ENCODE results near the gene ADM.
A peak's percentile ranks its signal among the peaks of the same experiment; 100 is the strongest.

The ADM gene

DNA sequence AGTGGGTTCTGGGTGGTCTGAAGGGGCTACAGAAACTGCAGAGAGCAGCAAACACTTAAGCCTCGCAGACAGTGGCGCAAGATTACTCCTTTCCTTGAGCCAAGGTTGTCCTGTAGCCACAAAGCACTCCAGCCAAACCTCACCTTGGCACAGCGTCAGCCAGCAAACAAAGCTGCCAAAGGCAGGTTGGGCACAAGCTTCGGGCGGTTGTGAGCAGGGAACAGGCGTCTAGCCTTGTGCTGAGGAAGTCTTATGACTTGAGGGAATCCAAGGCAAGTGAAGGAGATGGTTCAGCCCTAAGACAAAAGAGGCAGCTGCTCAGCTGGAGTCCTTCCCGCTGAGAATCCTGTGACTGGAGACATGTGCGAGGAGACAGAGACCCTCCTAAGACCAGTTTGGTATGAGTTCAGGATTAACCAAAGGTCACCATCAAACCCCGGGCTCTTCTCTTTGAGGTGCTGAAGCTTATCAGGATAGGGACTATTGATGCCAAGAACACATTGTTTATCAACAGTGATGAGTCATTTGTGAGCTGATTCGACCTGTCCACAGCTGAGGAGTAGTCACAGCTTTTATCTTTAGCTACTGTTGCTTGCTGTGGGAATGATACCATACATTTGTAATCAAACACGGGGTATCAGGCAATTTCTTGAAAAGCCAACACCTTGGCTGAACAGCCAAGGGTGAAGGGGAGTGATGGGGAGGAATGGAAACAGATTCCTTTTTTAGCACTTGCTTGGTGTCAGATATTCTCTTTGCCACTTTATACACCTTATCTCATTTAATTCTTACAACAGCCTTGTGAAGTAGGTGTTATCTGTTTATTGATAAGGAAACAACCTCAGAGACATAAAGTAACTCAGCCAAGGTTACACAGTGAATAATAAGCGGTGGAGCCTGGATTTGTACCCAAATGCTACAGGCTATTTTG lies 4.6 kb downstream of the ADM start:
- H3K27me3 Mint-ChIP-seq: peaks cover 25% of the 10 kb centered on the region
- intact Hi-C loops (cut with micrococcal nuclease): loop anchor here (5.0 kb wide), 3 partner anchors 428 to 552 kb away; no protein-coding TSS in a partner anchor
- no peak overlapping the region for H3K4me3 Mint-ChIP-seq
- H3K36me3 Mint-ChIP-seq (ENCODE audit: low read depth): peaks cover 15% of the 10 kb centered on the region
- H3K27ac Mint-ChIP-seq: no peak overlapping the region
- H3K4me1 Mint-ChIP-seq (ENCODE audit: low read depth): peaks cover 47% of the 10 kb centered on the region
- peaks cover 5% of the 10 kb centered on the region for H3K9me3 Mint-ChIP-seq

DNA sequence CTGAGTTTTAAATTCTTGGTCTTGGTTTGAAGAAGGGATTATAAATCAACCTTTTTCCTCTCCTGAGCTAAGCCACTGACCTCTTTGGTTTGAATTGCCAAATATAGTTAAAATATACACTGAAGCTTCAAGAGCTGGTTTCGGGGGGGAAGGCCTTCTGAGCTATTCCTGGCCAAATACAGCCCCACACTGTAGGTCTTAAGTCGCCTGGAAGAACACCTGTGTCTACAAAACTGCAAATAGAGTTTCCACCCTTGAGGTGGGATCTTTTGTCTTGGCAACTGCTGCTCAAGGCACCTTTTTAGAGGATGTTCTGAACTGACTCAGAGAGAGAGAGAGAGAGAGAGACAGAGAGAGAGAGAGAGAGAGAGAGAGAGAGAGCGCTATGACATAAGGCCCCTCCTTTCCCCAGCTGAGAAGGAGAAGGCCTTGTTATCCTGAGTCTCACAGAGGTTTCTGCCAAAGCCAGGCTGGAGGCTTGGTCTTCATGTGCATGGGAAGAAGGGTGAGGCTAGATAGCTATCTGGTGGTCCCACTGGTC lies 5.5 kb downstream of the ADM start:
- intact Hi-C loops (cut with micrococcal nuclease): no loop called here
- Mint-ChIP-seq H3K27me3 (peaks cover 25% of the 10 kb centered on the region), H3K9me3 (peaks cover 5% of the 10 kb centered on the region), H3K4me1 (ENCODE audit: low read depth) (peaks cover 44% of the 10 kb centered on the region), H3K27ac (no peak overlapping the region), H3K4me3 (no peak overlapping the region), H3K36me3 (ENCODE audit: low read depth) (peaks cover 12% of the 10 kb centered on the region)

DNA sequence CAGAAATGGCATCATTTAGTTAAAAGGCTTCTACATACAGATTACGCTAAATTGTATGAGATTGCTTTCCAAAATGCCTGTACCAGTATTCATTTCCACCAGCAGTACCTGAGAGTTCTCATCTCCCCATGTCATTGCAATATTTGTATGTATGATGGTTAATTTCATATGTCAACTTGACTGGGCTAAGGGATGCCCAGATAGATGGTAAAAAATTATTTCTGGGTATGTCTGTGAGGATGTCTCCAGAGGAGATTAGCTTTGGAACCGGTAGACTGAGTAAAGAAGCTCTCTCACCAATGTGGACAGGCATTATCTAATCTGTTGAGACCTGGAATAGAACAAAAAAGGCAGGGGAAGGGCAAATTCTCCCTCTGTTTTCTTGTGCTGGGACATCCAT lies 6.9 kb downstream of the ADM start:
- Mint-ChIP-seq H3K9me3 (peaks cover 5% of the 10 kb centered on the region), H3K4me3 (no peak overlapping the region), H3K27me3 (peaks cover 12% of the 10 kb centered on the region), H3K36me3 (ENCODE audit: low read depth) (peaks cover under 1% of the 10 kb centered on the region), H3K27ac (no peak overlapping the region), H3K4me1 (ENCODE audit: low read depth) (peaks cover 30% of the 10 kb centered on the region)
- intact Hi-C loops (cut with micrococcal nuclease): no loop called here

DNA sequence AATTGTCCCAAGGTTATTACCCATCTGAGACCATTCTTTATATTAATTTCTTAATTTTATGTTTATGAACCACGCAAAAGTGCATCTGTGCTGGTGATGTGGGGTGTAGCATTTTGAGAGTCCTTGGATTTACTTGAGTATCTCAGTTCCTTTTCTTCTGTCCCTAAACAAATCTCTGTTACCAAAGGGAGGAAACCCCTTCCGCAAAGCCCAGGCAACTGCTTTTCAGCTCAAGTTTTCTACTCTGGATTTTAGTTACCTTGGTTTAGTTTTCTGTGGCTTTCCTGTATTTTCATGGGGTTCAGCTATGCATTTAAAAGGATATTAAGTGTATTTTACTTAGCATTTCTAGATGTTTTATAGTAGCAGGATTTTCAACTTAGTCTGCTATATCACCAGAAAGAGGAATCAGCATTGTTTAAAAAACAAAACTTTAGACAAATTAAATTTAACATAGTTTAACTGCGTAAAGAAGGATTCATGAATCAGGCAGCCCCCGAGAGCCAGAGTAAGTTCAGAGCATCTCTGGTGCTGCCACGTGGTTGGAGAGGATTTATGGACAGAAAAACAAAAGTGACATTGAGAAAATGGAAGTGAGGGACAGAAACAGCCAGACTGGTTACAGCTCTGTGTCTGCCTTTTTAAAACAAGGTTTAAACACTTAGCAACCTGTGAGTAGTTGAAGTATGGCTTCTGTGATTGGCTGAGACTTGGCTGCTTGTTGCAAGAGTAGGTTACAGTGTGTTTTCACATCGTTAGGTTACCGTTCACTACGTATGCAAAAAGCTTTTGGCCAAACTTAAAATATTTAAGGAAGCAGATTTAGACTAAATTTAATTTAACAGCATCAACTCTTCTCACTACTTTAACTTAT lies 9.6 kb downstream of the ADM start:
- no peaks in the 10 kb centered on the region for H3K27me3 Mint-ChIP-seq
- H3K9me3 Mint-ChIP-seq: peaks cover 5% of the 10 kb centered on the region
- H3K27ac Mint-ChIP-seq: no peak overlapping the region
- H3K4me3 Mint-ChIP-seq: peak overlapping the region; percentile 7
- H3K36me3 Mint-ChIP-seq (ENCODE audit: low read depth): no peaks in the 10 kb centered on the region
- intact Hi-C loops (cut with micrococcal nuclease): no loop called here
- peaks cover 6% of the 10 kb centered on the region for H3K4me1 Mint-ChIP-seq (ENCODE audit: low read depth)

DNA sequence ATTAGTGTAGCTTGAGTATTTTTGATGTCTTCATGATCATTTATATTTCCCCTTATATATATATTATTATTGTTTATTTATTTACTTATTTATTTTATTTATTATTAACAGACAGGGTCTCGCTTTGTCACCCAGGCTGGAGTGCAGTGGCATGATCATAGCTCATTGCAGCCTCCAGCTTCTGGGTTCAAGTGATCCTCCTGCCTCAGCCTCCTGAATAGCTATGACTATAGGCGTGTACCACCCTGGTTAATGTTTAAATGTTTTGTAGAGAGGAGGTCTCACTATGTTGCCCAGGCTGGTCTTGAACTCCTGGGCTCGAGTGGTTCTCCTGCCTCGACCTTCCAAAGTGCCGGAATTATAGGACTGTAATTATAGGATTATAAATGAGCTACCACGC lies 10.2 kb downstream of the ADM start:
- H3K9me3 Mint-ChIP-seq: peaks cover 5% of the 10 kb centered on the region
- H3K4me3 Mint-ChIP-seq: no peak overlapping the region
- H3K4me1 Mint-ChIP-seq (ENCODE audit: low read depth): peaks cover 12% of the 10 kb centered on the region
- intact Hi-C loops (cut with micrococcal nuclease): no loop called here
- no peaks in the 10 kb centered on the region for H3K36me3 Mint-ChIP-seq (ENCODE audit: low read depth)
- no peak overlapping the region for H3K27ac Mint-ChIP-seq
- H3K27me3 Mint-ChIP-seq: no peaks in the 10 kb centered on the region

DNA sequence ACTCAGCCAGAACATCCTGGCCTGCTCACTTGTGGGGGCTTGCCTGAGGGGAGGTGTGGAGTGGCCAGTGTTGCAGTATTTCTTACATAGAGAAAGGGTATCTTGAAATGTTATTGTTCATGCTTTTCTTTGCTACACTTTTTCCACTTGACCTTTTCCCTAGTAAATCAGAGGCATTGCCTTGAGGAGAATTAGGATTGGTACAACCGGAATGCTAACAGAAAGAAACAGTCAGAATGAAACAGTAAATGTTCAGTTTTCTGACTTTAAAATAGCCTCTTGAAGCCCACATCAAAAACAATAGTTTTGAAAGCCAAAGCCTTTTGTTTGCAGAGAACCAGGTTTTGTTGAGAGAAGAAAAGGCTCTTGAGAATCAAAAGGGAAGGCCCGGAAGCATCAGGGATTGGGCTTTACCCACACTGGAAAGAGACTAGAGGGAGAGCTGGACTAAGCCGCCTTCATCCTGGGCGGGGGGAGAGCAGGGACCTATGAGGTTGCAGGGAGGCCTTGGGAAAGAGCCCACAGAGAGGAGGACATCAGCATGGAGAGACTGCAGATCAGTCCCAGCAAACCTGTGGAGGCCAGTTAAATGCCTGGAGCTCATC lies 12.4 kb downstream of the ADM start:
- Mint-ChIP-seq H3K36me3 (ENCODE audit: low read depth) (no peaks in the 10 kb centered on the region), H3K4me1 (ENCODE audit: low read depth) (peaks cover 12% of the 10 kb centered on the region), H3K27ac (no peak overlapping the region), H3K4me3 (no peak overlapping the region), H3K27me3 (no peaks in the 10 kb centered on the region), H3K9me3 (peaks cover 5% of the 10 kb centered on the region)
- intact Hi-C loops (cut with micrococcal nuclease): no loop called here

DNA sequence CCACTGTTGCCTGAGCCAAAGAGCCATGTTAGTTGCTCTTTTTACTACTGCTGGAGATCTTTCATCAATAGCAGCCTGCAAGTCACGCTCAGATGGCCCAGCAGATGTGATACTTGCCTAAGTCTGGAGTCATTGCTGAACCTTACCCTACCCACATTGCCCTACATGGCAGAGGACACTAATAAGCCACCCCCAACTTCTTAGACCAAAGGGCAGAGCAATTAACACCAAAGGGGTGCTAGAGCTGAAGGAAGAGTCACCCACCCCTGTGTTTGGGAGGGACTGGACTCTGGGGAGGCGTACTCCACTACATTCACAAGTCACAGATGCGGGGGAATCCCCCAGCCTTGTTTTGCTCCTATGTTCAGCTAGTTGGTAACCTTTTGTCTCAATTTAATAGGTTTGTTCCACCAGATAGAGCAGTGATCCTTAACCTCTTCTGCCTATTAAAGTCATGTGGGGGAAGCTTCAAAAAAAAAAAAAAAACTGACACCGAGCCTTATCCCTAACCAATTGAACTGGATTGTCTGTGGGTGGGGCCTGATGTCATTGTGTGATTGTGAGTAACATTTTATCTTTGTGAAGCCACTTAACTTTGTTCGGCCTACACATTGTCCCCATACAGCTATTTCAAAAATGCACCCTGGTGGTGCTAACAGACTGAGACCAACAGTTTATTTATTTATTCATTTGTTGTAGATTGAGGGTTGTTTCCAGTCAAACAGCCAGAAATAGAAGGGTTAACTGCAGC lies 13.1 kb downstream of the ADM start:
- Mint-ChIP-seq H3K36me3 (ENCODE audit: low read depth) (no peaks in the 10 kb centered on the region), H3K9me3 (peaks cover 5% of the 10 kb centered on the region), H3K4me3 (no peak overlapping the region), H3K4me1 (ENCODE audit: low read depth) (peaks cover 15% of the 10 kb centered on the region), H3K27me3 (no peaks in the 10 kb centered on the region), H3K27ac (no peak overlapping the region)
- intact Hi-C loops (cut with micrococcal nuclease): no loop called here

DNA sequence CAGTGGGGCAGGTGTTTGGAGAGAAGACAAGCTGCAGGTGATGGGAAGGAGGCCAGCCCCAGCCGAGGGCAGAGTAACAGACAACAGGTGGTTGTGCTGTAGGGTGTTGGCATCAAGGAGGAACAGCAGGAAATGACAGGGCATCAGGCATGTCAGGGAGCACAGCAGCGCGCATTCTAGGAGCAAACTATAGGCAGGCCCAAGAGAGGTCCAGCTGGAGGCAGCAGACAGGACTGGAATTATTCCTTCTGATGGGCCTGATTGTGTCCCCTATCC lies 13.6 kb downstream of the ADM start:
- intact Hi-C loops (cut with micrococcal nuclease): no loop called here
- H3K4me1 Mint-ChIP-seq (ENCODE audit: low read depth): peaks cover 21% of the 10 kb centered on the region
- H3K27me3 Mint-ChIP-seq: peaks cover 2% of the 10 kb centered on the region
- H3K27ac Mint-ChIP-seq: no peak overlapping the region
- H3K9me3 Mint-ChIP-seq: peaks cover 5% of the 10 kb centered on the region
- no peak overlapping the region for H3K4me3 Mint-ChIP-seq
- no peaks in the 10 kb centered on the region for H3K36me3 Mint-ChIP-seq (ENCODE audit: low read depth)

DNA sequence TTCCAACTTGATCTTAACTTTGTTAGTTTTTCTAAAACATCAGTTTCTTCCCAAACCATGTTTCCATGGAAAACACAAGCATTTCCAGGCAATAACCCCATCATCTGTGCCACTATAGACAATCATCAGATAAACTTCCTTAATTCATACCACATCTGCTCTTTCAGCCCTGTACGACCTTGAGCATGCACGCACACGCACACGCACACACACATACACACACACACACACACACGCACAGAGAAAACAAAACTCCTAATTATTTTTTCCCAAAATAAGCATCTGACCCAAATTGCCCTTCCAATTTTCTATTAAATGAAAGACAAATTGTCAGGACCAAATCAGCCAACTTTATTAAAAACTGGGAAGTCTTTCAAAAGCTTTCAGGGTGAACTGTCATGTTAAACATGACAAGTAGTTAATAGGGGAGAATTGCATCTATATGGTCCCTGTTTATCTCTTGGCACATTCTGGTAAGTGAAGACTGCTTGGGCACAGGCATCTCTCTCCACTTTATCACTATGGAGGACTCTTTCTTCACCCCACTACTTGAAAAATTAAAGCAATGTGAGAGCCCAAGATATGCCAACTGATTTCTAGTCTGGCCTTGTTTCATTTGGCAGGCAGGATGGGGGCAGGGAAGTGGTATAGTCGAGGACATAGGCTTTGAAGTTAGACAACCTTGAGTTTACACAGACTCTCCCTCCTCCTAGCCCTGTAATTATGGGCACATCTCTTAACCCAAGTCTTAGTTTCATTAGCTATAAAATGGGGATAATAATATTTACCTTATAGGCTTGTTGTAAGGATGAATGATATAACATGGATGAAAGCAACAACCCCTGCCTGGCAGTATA lies 15.1 kb downstream of the ADM start:
- intact Hi-C loops (cut with micrococcal nuclease): loop anchor here (5.0 kb wide), 1 partner anchor 458 kb away; no protein-coding TSS in a partner anchor
- Mint-ChIP-seq H3K9me3 (no peaks in the 10 kb centered on the region), H3K27me3 (peaks cover 6% of the 10 kb centered on the region), H3K27ac (no peak overlapping the region), H3K4me3 (no peak overlapping the region), H3K4me1 (ENCODE audit: low read depth) (peaks cover 15% of the 10 kb centered on the region), H3K36me3 (ENCODE audit: low read depth) (no peaks in the 10 kb centered on the region)

DNA sequence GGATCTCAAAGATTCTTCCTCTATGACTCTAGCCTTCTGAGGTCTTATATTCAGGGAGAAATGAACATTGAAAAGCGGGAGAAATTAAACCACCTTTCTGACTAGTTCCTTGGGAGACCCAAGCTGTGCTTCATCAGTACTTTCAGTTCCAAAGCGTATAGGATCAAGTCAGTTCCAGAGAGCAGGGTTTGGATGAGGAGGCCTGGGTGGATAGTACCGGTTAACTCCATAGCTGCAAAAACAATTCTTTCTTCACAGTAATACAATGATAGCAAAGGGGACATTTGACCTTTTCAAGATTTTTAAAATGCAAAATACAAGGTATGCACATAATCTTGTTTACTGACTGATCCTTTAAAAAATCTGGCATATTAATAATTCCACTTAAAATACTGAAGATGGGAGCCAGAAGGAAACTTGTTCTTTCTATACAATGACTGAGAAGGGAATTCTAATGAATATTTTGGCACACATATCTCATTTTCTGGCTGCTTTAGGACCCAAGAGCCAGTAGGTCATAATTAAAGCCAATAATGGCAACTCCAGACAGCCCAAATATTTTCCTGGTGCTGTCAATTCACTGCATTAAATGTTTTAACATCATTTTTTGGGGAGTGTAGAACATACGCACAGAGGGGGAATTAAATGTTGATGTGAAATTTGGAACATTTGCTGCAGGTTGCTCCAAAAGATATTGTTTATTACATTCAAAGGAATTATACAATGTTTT lies 16.0 kb downstream of the ADM start:
- H3K27ac Mint-ChIP-seq: no peak overlapping the region

DNA sequence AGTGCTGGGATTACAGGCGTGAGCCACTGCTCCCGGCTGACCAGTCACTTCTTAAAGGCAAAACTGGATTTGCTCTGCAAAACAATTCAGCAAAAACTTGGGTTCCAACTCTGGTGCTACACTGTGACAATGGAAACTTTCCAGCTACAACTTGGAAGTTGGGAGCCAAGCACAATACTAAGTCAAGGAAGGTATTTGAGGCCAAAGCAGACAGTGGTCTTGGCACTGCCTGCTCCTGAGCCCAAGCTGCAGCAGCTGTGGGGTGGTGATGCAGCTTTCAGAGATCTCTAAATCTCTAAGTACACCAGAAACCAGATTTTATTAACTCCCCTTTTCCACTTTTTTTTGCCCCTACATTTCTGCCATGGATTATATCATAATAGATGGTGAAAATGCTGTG lies 17.5 kb downstream of the ADM start:
- H3K4me1 Mint-ChIP-seq (ENCODE audit: low read depth): peaks cover 22% of the 10 kb centered on the region
- H3K4me3 Mint-ChIP-seq: no peak overlapping the region

More for the DNA sequence above, 16.0 kb downstream of the ADM start:
- peaks cover 6% of the 10 kb centered on the region for H3K27me3 Mint-ChIP-seq
- H3K4me3 Mint-ChIP-seq: no peak overlapping the region
- intact Hi-C loops (cut with micrococcal nuclease): loop anchor here (5.0 kb wide), 1 partner anchor 459 kb away; no protein-coding TSS in a partner anchor
- no peaks in the 10 kb centered on the region for H3K36me3 Mint-ChIP-seq (ENCODE audit: low read depth)
- peaks cover 15% of the 10 kb centered on the region for H3K4me1 Mint-ChIP-seq (ENCODE audit: low read depth)
- no peaks in the 10 kb centered on the region for H3K9me3 Mint-ChIP-seq

More for the DNA sequence above, 17.5 kb downstream of the ADM start:
- Mint-ChIP-seq H3K36me3 (ENCODE audit: low read depth) (no peaks in the 10 kb centered on the region), H3K27ac (no peak overlapping the region), H3K9me3 (no peaks in the 10 kb centered on the region), H3K27me3 (peaks cover 6% of the 10 kb centered on the region)
- intact Hi-C loops (cut with micrococcal nuclease): loop anchor here (5.0 kb wide), 1 partner anchor 460 kb away; no protein-coding TSS in a partner anchor
